NCI-H2081 (cell line): ENCODE results near the gene HOXB7.

Experiments
- DNase-seq, 2 experiments: peaks; one replicate each; lab custom pipeline; 2025; lab: John Stamatoyannopoulos, UW

The HOXB7 gene

GRCh38 chr17:48579471-48579759 lies 31.4 kb downstream of the HOXB7 start:
- no peak for DNase-seq

- DNase-seq: peak in 1 of 2 experiments; percentile 59
These were observed 32.0 kb downstream of the HOXB7 start for GRCh38 chr17:48578616-48579470.

- DNase-seq: peak; percentile 86 to 93
These were observed 32.7 kb downstream of the HOXB7 start, which contains the start of gene HOXB4 for GRCh38 chr17:48577946-48578615. HOXB4 (minus strand) TSS chr17:48578350; CDS start chr17:48578319, 31 bp downstream.

GRCh38 chr17:48577330-48577945 lies 33.4 kb downstream of the HOXB7 start:
- DNase-seq: peak in 1 of 2 experiments; percentile 43

- DNase-seq: peak in 1 of 2 experiments; percentile 52
These were observed 34.1 kb downstream of the HOXB7 start for GRCh38 chr17:48576479-48577309.

- DNase-seq: no peak
These were observed 34.9 kb downstream of the HOXB7 start for GRCh38 chr17:48575673-48576478.

GRCh38 chr17:48575066-48575582 lies 35.7 kb downstream of the HOXB7 start:
- DNase-seq: peak in 1 of 2 experiments; percentile 65

GRCh38 chr17:48574505-48575065 lies 36.2 kb downstream of the HOXB7 start:
- DNase-seq: no peak

GRCh38 chr17:48571826-48572417 lies 38.9 kb downstream of the HOXB7 start:
- DNase-seq: no peak

- no peak for DNase-seq
These were observed 39.6 kb downstream of the HOXB7 start for GRCh38 chr17:48571024-48571818.

GRCh38 chr17:48570325-48571023 lies 40.3 kb downstream of the HOXB7 start:
- no peak for DNase-seq

GRCh38 chr17:48569674-48570324 lies 41.0 kb downstream of the HOXB7 start:
- DNase-seq: no peak

GRCh38 chr17:48569240-48569582 lies 41.6 kb downstream of the HOXB7 start:
- DNase-seq: no peak

- no peak for DNase-seq
These were observed 42.1 kb downstream of the HOXB7 start for GRCh38 chr17:48568499-48569239.

- DNase-seq: no peak
These were observed 43.0 kb downstream of the HOXB7 start for GRCh38 chr17:48567646-48568354.

- DNase-seq: no peak
These were observed 43.6 kb downstream of the HOXB7 start for GRCh38 chr17:48567209-48567608.

- no peak for DNase-seq
These were observed 44.1 kb downstream of the HOXB7 start for GRCh38 chr17:48566717-48567116.
